GM12864 (cell line): ENCODE measurements around the gene CCDC192.

Source experiments
- DNase-seq: peaks from one replicate; pipeline ENCODE4 v3.0.0-alpha.2; 2011; ENCODE audit warnings: low read depth
- H3K4me3 ChIP-seq: 2 replicates; pipeline ENCODE4 v1.5.1; 2011; ENCODE audit warnings: mild to moderate bottlenecking, low read depth, low read length, control low read depth
- CTCF ChIP-seq: IDR thresholded peaks from 2 replicates; pipeline ENCODE4 v1.5.1; 2011; ENCODE audit warnings: low read depth, mild to moderate bottlenecking, moderate library complexity, low read length, control low read depth, inconsistent platforms; ENCODE audit errors: missing control alignments

Gene CCDC192

GRCh38 chr5:127849891-127850290 lies 146.7 kb downstream of the CCDC192 start:
- TF ChIP-seq CTCF: no peak
- no peak overlapping the region for H3K4me3 ChIP-seq
- no peak for DNase-seq

GRCh38 chr5:127851964-127852363 lies 148.8 kb downstream of the CCDC192 start:
- no peak overlapping the region for H3K4me3 ChIP-seq
- DNase-seq: no peak
- no peak for TF ChIP-seq CTCF

DNA sequence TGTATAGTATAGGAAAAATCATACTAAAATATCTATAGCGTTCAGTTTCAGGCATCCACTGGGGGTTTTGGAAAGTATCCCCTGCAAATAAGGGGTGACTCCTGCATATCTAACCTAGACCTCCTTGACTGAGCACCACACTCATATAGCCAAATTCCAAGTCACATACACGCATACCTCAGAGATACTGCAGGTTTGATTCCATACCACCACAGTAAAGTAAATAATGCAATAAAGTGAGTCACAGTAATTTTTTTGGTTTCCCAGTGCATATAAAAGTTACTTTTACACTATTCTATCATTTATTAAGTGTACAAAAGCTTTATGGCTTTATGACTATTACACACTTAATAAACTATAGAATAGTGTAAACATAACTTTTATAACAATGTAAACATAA lies 151.3 kb downstream of the CCDC192 start:
- DNase-seq: no peak
- no peak overlapping the region for H3K4me3 ChIP-seq
- no peak for TF ChIP-seq CTCF

DNA sequence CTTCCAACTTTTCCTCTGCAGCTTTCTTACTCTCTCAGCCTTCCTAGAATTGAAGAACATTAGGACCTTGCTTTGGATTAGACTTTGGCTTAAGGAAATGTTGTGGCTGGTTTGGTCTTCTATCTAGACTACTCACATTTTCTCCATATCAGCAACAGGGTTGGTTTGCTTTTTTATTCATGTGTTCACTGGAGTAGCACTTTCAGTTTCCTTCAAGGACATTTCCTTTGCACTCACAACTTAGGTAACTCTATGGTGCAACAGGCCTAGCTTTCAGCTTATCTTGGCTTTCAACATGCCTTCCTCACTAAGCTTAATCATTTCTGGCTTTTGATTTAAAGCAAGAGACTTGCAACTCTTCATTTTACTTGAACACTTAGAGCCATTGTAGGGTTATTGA lies 153.1 kb downstream of the CCDC192 start:
- H3K4me3 ChIP-seq: no peak overlapping the region
- DNase-seq: no peak
- no peak for TF ChIP-seq CTCF

GRCh38 chr5:127858116-127858784 lies 155.1 kb downstream of the CCDC192 start:
- H3K4me3 ChIP-seq: no peak overlapping the region
- TF ChIP-seq CTCF: no peak
- no peak for DNase-seq

GRCh38 chr5:127860291-127860690 lies 157.1 kb downstream of the CCDC192 start:
- TF ChIP-seq CTCF: no peak
- no peak for DNase-seq
- H3K4me3 ChIP-seq: no peak overlapping the region

DNA sequence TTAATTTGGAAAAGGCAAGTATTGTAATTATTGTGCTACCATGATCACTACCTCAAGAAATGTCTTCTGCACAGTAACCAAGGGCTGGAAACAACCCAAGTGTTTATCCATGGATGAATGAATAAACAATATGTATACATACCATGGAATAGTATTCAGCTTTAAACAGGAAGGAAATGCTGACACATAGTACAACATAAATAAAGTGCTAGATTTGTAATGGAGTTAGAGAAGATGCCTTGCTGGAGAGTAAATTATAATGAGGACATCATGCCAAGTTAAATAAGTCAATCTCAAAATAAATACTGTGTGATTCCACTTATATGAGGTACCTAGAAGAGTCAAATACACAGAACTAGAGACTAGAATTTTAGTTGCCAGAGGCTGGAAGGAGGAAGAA lies 160.0 kb downstream of the CCDC192 start:
- no peak overlapping the region for H3K4me3 ChIP-seq
- no peak for DNase-seq
- TF ChIP-seq CTCF: no peak
